ENCODE data around the gene ZBTB32. TPM values are rescaled to one million over a fixed set of nuclear protein-coding genes. Genes with fewer than 3 reads are reported as not detected.

Gene ZBTB32
- total RNA-seq, 2 donors from 2014 or later = 0.32 TPM; not detected in 1

DNA sequence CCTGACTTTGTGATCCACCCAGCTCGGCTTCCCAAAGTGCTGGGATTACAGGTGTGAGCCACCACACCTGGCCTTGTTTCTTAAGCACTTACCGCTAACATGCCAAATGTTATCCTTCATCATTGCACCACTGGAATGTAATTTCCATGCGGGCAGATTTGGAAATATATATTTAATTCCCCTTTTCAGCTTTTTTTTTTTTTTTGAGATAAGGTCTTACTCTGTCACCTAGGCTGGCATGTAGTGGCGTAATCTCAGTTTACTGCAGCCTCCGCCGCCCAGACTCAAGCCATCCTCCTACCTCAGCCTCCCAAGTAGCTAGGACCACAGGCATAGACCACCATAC lies 42.4 kb upstream of the ZBTB32 start:
- TF ChIP-seq, protein P1, sequence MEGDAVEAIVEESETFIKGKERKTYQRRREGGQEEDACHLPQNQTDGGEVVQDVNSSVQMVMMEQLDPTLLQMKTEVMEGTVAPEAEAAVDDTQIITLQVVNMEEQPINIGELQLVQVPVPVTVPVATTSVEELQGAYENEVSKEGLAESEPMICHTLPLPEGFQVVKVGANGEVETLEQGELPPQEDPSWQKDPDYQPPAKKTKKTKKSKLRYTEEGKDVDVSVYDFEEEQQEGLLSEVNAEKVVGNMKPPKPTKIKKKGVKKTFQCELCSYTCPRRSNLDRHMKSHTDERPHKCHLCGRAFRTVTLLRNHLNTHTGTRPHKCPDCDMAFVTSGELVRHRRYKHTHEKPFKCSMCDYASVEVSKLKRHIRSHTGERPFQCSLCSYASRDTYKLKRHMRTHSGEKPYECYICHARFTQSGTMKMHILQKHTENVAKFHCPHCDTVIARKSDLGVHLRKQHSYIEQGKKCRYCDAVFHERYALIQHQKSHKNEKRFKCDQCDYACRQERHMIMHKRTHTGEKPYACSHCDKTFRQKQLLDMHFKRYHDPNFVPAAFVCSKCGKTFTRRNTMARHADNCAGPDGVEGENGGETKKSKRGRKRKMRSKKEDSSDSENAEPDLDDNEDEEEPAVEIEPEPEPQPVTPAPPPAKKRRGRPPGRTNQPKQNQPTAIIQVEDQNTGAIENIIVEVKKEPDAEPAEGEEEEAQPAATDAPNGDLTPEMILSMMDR (IDR thresholded peaks at IDR 0.05) = no peak
- Histone ChIP-seq H3K4me1 (no peaks in the 10 kb centered on the region), H3K27ac (no peak overlapping the region), H3K36me3 (peaks cover 6% of the 10 kb centered on the region), H3K4me3 (no peak overlapping the region), H3K27me3 (no peaks in the 10 kb centered on the region), H3K9me3 (no peaks in the 10 kb centered on the region), H3K9ac (ENCODE audit: low read depth in 2 of 2, low read length in 2 of 2) (no peak overlapping the region)
- DNase-seq = no peak
- intact Hi-C loops (cut with DNase I) = no loop called here

DNA sequence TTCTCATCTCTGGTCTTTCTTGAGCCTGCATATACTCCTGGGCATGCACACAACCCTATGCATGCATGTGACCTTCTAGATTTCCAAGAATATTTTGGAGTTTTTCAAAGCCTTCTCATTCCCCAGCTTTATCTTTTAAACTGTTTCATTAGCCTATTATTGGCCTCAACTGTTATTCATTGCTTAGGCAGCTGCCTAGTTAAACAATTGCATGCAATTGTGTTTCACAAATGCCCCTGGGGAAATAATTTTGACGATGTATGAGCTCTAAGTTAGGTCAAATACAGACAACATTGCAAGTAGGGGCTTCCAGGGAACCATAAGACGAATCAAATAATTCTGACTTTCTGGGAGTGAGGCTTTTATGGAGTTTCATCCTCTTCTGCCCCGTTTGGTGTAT lies 40.4 kb upstream of the ZBTB32 start:
- H3K4me1 ChIP-seq = no peaks in the 10 kb centered on the region
- H3K27ac ChIP-seq = no peak overlapping the region
- no peak overlapping the region for H3K4me3 ChIP-seq
- TF ChIP-seq, protein P1 (IDR thresholded peaks at IDR 0.05) = no peak
- no peaks in the 10 kb centered on the region for H3K9me3 ChIP-seq
- H3K9ac ChIP-seq (ENCODE audit: low read depth in 2 of 2, low read length in 2 of 2) = no peak overlapping the region
- H3K27me3 ChIP-seq = no peaks in the 10 kb centered on the region
- no peaks in the 10 kb centered on the region for H3K36me3 ChIP-seq
- intact Hi-C loops (cut with DNase I) = no loop called here
- no peak for DNase-seq

DNA sequence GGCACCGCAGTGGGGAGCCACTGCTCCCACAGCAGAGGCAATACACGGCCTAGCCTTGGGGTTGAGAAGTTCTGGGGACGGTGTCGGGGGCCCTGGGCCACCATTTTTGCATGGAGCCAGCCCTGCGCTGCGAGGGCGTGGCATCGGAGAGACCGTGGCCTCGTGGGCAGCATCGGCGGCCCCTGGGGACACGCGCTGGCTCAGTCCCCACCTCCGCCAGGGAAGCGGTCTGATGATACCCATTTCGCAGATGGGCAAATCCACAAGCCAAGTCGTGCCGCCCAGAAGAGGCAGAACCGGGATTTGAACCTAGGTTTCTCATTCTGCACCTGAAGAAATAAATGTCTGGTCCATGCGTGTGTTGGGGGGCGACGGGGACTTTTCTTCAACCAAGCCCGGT lies 39.2 kb upstream of the ZBTB32 start:
- Histone ChIP-seq H3K27ac (no peak overlapping the region), H3K9ac (ENCODE audit: low read depth in 2 of 2, low read length in 2 of 2) (no peak overlapping the region), H3K27me3 (no peaks in the 10 kb centered on the region), H3K36me3 (no peaks in the 10 kb centered on the region), H3K4me3 (no peak overlapping the region), H3K9me3 (no peaks in the 10 kb centered on the region), H3K4me1 (no peaks in the 10 kb centered on the region)
- DNase-seq = no peak
- TF ChIP-seq, protein P1 (IDR thresholded peaks at IDR 0.05) = no peak
- intact Hi-C loops (cut with DNase I) = no loop called here

DNA sequence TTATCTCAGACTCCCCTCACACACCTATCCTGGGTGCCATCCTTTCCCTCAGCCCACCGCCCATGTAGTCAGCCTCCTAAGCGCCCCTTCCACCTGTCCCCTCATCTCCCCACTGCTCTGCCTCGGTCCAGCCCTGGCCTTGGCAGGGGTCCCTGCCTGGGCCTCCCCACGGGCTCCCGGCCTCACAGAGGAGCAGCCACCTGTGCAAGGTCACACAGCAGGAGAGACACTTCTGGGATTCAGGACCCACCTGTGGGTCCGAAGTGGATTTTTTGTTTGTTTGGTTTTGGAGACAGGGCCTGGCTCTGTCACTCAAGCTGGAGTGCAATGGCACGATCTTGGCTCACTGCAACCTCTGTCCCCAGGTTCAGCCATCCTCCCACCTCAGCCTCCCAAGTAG lies 38.8 kb upstream of the ZBTB32 start:
- H3K4me3 ChIP-seq = no peak overlapping the region
- H3K4me1 ChIP-seq = no peaks in the 10 kb centered on the region
- H3K9me3 ChIP-seq = no peaks in the 10 kb centered on the region
- H3K27me3 ChIP-seq = no peaks in the 10 kb centered on the region
- H3K27ac ChIP-seq = no peak overlapping the region
- no peak overlapping the region for H3K9ac ChIP-seq (ENCODE audit: low read depth in 2 of 2, low read length in 2 of 2)
- TF ChIP-seq, protein P1 (IDR thresholded peaks at IDR 0.05) = no peak
- intact Hi-C loops (cut with DNase I) = no loop called here
- DNase-seq = no peak
- no peaks in the 10 kb centered on the region for H3K36me3 ChIP-seq

DNA sequence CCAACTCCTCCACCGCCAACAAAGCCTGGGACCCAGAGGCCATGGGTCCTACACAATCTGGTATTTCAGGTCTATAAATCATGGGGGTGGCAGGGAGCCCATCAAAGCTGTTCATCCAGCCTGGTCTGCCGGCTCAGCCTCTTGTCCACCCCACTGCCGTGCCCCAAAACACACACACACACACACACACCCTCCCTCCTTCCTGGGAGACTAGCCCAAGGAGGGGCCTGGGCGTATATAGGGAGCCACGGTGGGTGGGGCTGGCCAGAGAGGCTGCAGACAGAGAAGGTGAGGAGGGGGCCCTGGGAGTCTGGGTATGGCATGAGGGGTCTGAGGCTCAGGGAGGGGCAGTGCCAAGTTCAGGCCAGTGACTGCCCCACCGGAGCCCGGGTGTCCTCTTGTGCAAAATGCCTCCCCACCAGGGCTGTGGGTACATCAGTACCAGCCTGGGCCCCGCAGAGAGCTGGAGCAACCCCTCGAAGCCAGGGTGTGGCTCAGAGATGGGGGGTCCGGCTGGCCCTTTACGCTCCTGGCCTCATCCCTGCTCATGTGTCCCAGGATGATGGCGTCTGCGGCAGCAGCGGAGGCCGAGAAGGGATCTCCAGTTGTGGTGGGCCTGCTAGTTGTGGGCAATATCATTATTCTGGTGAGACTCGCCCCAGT lies 38.0 kb upstream of the ZBTB32 start, which contains the start of gene UPK1A:
TSS of gene UPK1A (plus strand) at position 267 of the 663 bp plus-strand sequence. CDS start at position 563, 296 bp downstream.
- H3K36me3 ChIP-seq = no peaks in the 10 kb centered on the region
- H3K27ac ChIP-seq = no peak within 1 kb of the TSS
- no peak within 1 kb of the TSS for H3K4me3 ChIP-seq
- intact Hi-C loops (cut with DNase I) = no loop called here
- DNase-seq = no peak
- no peak within 1 kb of the TSS for H3K9ac ChIP-seq (ENCODE audit: low read depth in 2 of 2, low read length in 2 of 2)
- no peaks in the 10 kb centered on the region for H3K9me3 ChIP-seq
- no peaks in the 10 kb centered on the region for H3K27me3 ChIP-seq
- TF ChIP-seq, protein P1 (IDR thresholded peaks at IDR 0.05) = no peak
- no peaks in the 10 kb centered on the region for H3K4me1 ChIP-seq
